Immature natural killer cell (primary cell): Measurements from ENCODE around the gene STIM1. TPM values are rescaled to one million over a fixed set of nuclear protein-coding genes. Genes with fewer than 3 reads are reported as not detected.

Source experiments
- DNase-seq, 3 donors: peaks; one replicate each; pipeline ENCODE4 v3.0.0; 2022; ENCODE audit warnings: mixed read lengths in 1 of 3
- H3K27ac Mint-ChIP-seq, 6 donors: one replicate each; pipeline ENCODE4 v1.8.0; 2020; ENCODE audit warnings: mixed read lengths in 6 of 6, mild to moderate bottlenecking in 5 of 6, inconsistent platforms in 4 of 6, moderate library complexity in 3 of 6
- H3K27me3 Mint-ChIP-seq, 3 donors: one replicate each; pipeline ENCODE4 v1.8.0; 2020 to 2021; ENCODE audit warnings: low read depth in 3 of 3, mild to moderate bottlenecking in 3 of 3, mixed read lengths in 3 of 3, moderate library complexity in 3 of 3, inconsistent platforms in 1 of 3
- H3K36me3 Mint-ChIP-seq, 3 donors: one replicate each; pipeline ENCODE4 v1.8.0; 2020; ENCODE audit warnings: mixed read lengths in 3 of 3, inconsistent platforms in 2 of 3, mild to moderate bottlenecking in 2 of 3
- H3K4me1 Mint-ChIP-seq, 2 donors: one replicate each; pipeline ENCODE4 v1.8.0; 2020; ENCODE audit warnings: inconsistent platforms in 2 of 2, mild to moderate bottlenecking in 2 of 2, mixed read lengths in 2 of 2, moderate library complexity in 1 of 2
- H3K4me3 Mint-ChIP-seq, 5 donors: one replicate each; pipeline ENCODE4 v1.8.0; 2020; ENCODE audit warnings: mild to moderate bottlenecking in 5 of 5, mixed read lengths in 5 of 5, inconsistent platforms in 3 of 5, moderate library complexity in 3 of 5
- H3K9me3 Mint-ChIP-seq, 6 donors: one replicate each; pipeline ENCODE4 v1.8.0; 2020; ENCODE audit warnings: mild to moderate bottlenecking in 6 of 6, mixed read lengths in 6 of 6, inconsistent platforms in 4 of 6, moderate library complexity in 3 of 6
- polyA plus RNA-seq, 3 donors: library from polyadenylated mRNA; unstranded; fragments of 300-500 nt; fragmentation: Illumina TruSeq; gene quantifications; one replicate each; pipeline ENCODE4 v1.2.3, GENCODE V29; 2021

Gene STIM1
- polyA plus RNA-seq, 3 donors from 2014 or later, result 28.7 to 53.1 (median 45.5) TPM

DNA sequence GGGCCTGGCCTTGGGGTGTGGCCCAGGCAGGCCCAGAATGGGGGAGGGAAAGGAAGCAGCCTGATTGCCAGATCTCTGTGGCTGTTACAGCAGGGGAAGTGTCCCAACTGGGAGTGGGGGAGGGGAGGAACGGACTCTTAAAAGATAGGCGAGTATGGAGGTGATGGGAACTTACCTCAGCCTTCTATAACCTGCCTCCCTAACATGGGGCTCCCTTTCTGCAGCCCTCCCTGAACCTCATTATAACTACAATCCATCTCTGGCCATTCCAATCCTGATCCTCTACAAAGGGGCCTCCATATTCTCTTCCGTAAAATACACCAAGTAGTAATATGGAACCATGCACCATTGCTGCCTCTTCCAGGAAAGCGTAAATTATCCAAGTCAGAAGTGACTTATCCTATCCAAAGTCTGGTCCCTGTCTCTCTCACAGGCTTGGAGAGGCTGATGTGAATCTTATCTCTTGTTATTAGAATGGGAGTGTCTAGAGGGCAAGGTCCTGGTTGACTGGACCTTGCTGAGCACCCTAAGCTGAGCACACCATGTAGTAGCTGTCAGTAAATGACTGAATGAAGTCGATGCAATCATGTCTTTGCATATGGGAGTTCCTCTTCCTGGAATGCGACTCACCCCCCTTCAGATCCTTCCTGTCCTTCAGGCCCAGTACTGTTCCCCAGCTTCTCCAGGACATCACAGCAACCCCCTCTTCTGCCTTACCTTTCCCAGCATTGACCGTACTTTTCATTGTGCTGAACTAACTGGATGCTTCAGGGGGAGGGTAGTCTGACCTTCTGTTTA, 20.6 kb upstream of the STIM1 start:
- peaks cover 15 to 20% (median 15%) of the 10 kb centered on the region in 3 donors for H3K27me3 Mint-ChIP-seq
- H3K27ac Mint-ChIP-seq, result peak overlapping the region; percentile 90 to 98 (median 94)
- H3K36me3 Mint-ChIP-seq, result peaks cover 7 to 14% (median 14%) of the 10 kb centered on the region in 3 donors
- H3K9me3 Mint-ChIP-seq, result no peaks in the 10 kb centered on the region
- peak overlapping the region; percentile 88 to 97 (median 92) for H3K4me3 Mint-ChIP-seq
- peak in 1 of 3 donors; percentile 22 for DNase-seq
- H3K4me1 Mint-ChIP-seq, result peaks cover 99 to 100% of the 10 kb centered on the region in 2 donors

DNA sequence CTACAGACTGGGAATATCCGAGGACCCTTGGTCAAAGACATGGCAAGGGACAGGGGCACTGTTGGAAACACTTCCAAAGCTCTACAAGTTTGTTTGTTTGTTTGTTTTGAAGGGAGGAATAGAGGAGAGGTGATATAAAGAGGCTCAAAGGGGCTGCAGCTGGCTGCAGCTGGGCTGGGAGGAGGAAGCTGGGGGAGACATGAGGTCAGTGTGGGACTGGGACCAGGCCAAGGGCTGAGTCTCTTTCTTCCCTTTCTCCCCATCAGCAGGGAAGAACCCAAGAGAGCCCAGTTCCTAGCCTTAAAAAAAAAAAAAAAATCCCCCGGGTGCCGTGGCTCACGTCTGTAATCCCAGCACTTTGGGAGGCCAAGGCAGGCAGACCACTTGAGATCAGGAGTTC, 19.7 kb upstream of the STIM1 start:
- peaks cover 15 to 25% (median 20%) of the 10 kb centered on the region in 3 donors for H3K27me3 Mint-ChIP-seq
- DNase-seq, result no peak
- H3K9me3 Mint-ChIP-seq, result no peaks in the 10 kb centered on the region
- H3K4me1 Mint-ChIP-seq, result peaks cover 93 to 95% of the 10 kb centered on the region in 2 donors
- peak overlapping the region; percentile 88 to 97 (median 92) for H3K4me3 Mint-ChIP-seq
- H3K27ac Mint-ChIP-seq, result peak overlapping the region; percentile 90 to 98 (median 94)
- H3K36me3 Mint-ChIP-seq, result peaks cover 7 to 14% (median 13%) of the 10 kb centered on the region in 3 donors

GRCh38 chr11:3836903-3837302, 18.6 kb upstream of the STIM1 start:
- Mint-ChIP-seq H3K36me3 (peaks cover 7 to 10% (median 10%) of the 10 kb centered on the region in 3 donors), H3K9me3 (no peaks in the 10 kb centered on the region), H3K27me3 (peaks cover 19 to 26% (median 22%) of the 10 kb centered on the region in 3 donors), H3K4me1 (peaks cover 85 to 90% of the 10 kb centered on the region in 2 donors), H3K4me3 (peak overlapping the region; percentile 88 to 97 (median 92)), H3K27ac (peak overlapping the region; percentile 92 to 98 (median 95))
- DNase-seq, result peak; percentile 51 to 57 (median 51)

GRCh38 chr11:3837793-3838192, 17.7 kb upstream of the STIM1 start:
- Mint-ChIP-seq H3K4me3 (peak overlapping the region; percentile 88 to 97 (median 92)), H3K27ac (peak overlapping the region; percentile 92 to 98 (median 95)), H3K4me1 (peaks cover 81 to 84% of the 10 kb centered on the region in 2 donors), H3K36me3 (peaks cover 7 to 10% (median 10%) of the 10 kb centered on the region in 3 donors), H3K9me3 (no peaks in the 10 kb centered on the region), H3K27me3 (peaks cover 21 to 26% (median 22%) of the 10 kb centered on the region in 3 donors)
- no peak for DNase-seq

DNA sequence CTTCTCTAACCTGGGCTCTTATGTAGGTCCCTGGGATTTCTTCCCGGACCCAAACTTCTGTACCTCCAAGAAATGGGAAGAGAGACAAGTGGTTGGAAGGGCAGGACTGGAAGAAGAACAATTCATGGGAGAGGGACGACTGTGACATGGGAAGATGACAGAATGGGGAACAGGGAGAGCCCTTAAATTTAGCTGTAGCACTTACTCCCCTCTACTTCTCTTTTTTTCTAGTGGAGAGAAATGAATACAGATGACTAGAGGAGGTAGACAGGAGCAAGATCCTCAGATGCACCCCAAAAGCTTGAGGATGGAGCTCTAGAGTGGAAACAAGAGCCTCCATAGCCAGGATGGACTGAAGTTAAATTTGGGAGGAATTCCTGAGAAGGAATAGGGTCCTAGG, 17.0 kb upstream of the STIM1 start:
- peak overlapping the region; percentile 92 to 98 (median 95) for H3K27ac Mint-ChIP-seq
- H3K4me1 Mint-ChIP-seq, result peaks cover 77% of the 10 kb centered on the region in 2 donors
- H3K4me3 Mint-ChIP-seq, result peak overlapping the region; percentile 88 to 97 (median 92)
- H3K27me3 Mint-ChIP-seq, result peaks cover 21 to 26% (median 22%) of the 10 kb centered on the region in 3 donors
- H3K36me3 Mint-ChIP-seq, result peaks cover 7 to 10% (median 9%) of the 10 kb centered on the region in 3 donors
- no peak for DNase-seq
- H3K9me3 Mint-ChIP-seq, result no peaks in the 10 kb centered on the region

GRCh38 chr11:3840004-3840869, 15.2 kb upstream of the STIM1 start:
- H3K4me1 Mint-ChIP-seq, result peaks cover 59 to 60% of the 10 kb centered on the region in 2 donors
- peak overlapping the region; percentile 88 to 97 (median 92) for H3K4me3 Mint-ChIP-seq
- peak in 1 of 3 donors; percentile 25 for DNase-seq
- peaks cover 0 to 4% (median under 1%) of the 10 kb centered on the region in 3 donors for H3K36me3 Mint-ChIP-seq
- peaks cover 18 to 22% (median 20%) of the 10 kb centered on the region in 3 donors for H3K27me3 Mint-ChIP-seq
- peak overlapping the region; percentile 92 to 98 (median 95) for H3K27ac Mint-ChIP-seq
- H3K9me3 Mint-ChIP-seq, result no peaks in the 10 kb centered on the region

DNA sequence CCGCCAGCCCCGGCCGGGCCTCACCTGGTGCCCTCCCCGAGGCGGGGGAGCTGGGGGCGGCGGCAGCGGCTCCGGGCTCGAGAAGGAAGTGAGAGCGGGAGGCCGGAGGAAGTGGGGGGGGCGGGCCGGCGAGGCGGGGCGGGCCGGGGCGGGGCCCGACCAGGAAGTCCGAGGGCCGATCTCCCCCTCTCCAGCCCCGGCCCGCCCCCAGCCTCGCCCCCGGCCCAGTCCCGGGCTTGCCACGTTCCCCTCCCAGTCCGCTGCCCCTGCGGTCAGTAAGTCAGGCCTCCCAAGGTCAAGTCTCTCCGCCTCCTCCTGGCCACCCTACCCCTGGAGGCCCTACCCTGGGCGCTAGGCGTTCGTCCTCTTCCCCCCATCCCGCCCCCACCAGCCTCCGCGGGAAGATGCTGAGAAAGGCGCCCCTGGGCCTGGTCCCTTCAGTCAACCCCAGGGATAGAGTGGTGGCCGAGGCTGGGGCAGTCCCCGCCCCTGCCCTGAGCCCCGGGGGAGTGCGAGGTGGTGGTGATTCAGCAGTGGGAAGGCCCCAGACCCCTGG, 14.5 kb upstream of the STIM1 start, which contains the start of gene RHOG:
TSS of gene RHOG (minus strand) at position 90 of the 556 bp plus-strand sequence. CDS start 12,821 bp downstream, outside the sequence.
- Mint-ChIP-seq H3K27ac (peak within 1 kb of the TSS; percentile 92 to 98 (median 96)), H3K27me3 (peaks cover 16 to 19% (median 18%) of the 10 kb centered on the region in 3 donors), H3K4me1 (peaks cover 52 to 53% of the 10 kb centered on the region in 2 donors), H3K9me3 (no peaks in the 10 kb centered on the region), H3K36me3 (no peaks in the 10 kb centered on the region), H3K4me3 (peak within 1 kb of the TSS; percentile 88 to 97 (median 92))
- DNase-seq, result peak; percentile 70 to 76 (median 76)

- Mint-ChIP-seq H3K4me3 (peak overlapping the region; percentile 83 to 97 (median 88)), H3K4me1 (peaks cover 45% of the 10 kb centered on the region in 2 donors), H3K9me3 (no peaks in the 10 kb centered on the region), H3K27ac (peak overlapping the region; percentile 88 to 96 (median 94)), H3K36me3 (no peaks in the 10 kb centered on the region), H3K27me3 (peaks cover 16 to 19% (median 18%) of the 10 kb centered on the region in 3 donors)
- peak; percentile 92 to 94 (median 93) for DNase-seq
Measured at GRCh38 chr11:3841426-3842350, 13.8 kb upstream of the STIM1 start.

DNA sequence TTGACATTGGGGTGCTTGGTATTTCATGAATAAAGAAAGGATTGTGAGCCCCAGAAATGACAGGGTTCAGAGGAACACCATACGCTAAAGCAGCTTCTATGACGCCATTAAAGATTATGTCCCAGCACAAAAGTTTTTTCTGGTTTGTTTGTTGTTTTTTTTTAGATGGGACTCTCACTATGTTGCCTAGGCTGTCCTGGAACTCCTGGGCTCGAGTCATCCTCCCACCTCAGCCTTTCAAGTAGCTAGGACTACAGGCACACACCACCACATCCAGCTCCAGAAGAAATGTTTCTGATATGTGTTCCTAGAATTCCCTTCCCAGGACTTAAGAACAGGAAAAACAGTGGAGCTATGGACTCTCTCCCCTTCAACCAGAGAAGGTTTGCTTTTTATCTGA, 12.1 kb upstream of the STIM1 start:
- Mint-ChIP-seq H3K4me1 (peaks cover 29% of the 10 kb centered on the region in 2 donors), H3K4me3 (peak overlapping the region in 1 of 5 donors; percentile 25), H3K27me3 (peaks cover 14 to 21% (median 18%) of the 10 kb centered on the region in 3 donors), H3K9me3 (no peaks in the 10 kb centered on the region), H3K27ac (peak overlapping the region in 3 of 6 donors; percentile 30 to 80 (median 49)), H3K36me3 (no peaks in the 10 kb centered on the region)
- no peak for DNase-seq

DNA sequence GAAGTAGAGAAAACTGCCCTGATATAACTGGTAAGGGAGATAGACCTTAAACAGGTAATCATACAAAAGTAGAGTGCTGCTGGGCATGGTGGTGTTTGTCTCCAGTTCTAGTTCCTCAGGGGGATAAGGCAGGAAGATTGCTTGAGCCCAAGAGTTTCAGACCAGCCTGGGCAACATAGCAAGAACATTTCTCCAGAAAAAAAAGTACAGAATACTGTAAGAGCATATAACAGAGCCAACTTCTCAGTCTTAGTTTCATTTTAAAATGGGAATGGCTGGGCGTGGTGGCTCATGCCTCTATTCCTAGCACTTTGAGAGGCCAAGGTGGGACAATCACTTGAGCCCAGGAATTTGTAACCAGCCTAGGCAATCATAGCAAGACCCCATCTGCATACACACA, 10.2 kb upstream of the STIM1 start:
- peak overlapping the region in 1 of 6 donors; percentile 14 for H3K27ac Mint-ChIP-seq
- H3K36me3 Mint-ChIP-seq, result no peaks in the 10 kb centered on the region
- H3K27me3 Mint-ChIP-seq, result peaks cover 6 to 10% (median 8%) of the 10 kb centered on the region in 3 donors
- no peaks in the 10 kb centered on the region for H3K9me3 Mint-ChIP-seq
- H3K4me1 Mint-ChIP-seq, result peaks cover 17 to 18% of the 10 kb centered on the region in 2 donors
- no peak for DNase-seq
- no peak overlapping the region for H3K4me3 Mint-ChIP-seq

DNA sequence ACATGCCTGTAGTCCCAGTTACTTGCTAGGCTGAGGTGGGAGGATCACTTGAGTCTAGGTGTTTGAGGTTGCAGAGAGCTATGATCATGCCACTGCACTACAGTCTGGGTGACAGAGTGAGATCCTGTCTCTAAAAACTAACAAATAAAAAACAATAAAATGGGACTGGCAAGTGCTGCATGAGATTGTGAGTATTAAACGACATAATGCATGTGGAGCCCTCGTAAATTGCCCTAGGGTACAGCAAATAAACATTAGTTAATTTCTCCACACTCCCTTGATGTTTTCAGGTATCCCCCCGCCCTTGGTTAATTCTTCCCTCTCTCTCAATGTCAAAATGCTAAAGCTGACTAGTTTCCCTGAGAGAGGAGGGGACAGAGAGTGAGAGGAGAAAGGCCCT, 9.8 kb upstream of the STIM1 start:
- H3K27me3 Mint-ChIP-seq, result peaks cover 5 to 9% (median 8%) of the 10 kb centered on the region in 3 donors
- no peak overlapping the region for H3K4me3 Mint-ChIP-seq
- no peaks in the 10 kb centered on the region for H3K9me3 Mint-ChIP-seq
- H3K27ac Mint-ChIP-seq, result peak overlapping the region in 1 of 6 donors; percentile 14
- no peaks in the 10 kb centered on the region for H3K36me3 Mint-ChIP-seq
- no peak for DNase-seq
- H3K4me1 Mint-ChIP-seq, result peaks cover 17 to 18% of the 10 kb centered on the region in 2 donors

- Mint-ChIP-seq H3K27me3 (peaks cover 3 to 12% (median 8%) of the 10 kb centered on the region in 3 donors), H3K27ac (peak overlapping the region in 2 of 6 donors; percentile 19 to 32), H3K9me3 (no peaks in the 10 kb centered on the region), H3K4me1 (peaks cover 27 to 28% of the 10 kb centered on the region in 2 donors), H3K4me3 (no peak overlapping the region), H3K36me3 (no peaks in the 10 kb centered on the region)
- DNase-seq, result peak; percentile 60 to 65 (median 62)
Measured at GRCh38 chr11:3849297-3849874, 6.1 kb upstream of the STIM1 start.
